H9 (cell line): ENCODE data around the gene RASL10A. TPM values are rescaled to one million over a fixed set of nuclear protein-coding genes. Genes with fewer than 3 reads are reported as not detected.

Experiments used
- DNase-seq: peaks from one replicate; pipeline ENCODE4 v3.0.0-alpha.2; 2017
- H2AFZ ChIP-seq: one replicate; pipeline ENCODE4 v1.6.1; 2013; ENCODE audit warnings: mild to moderate bottlenecking, low read length, control low read depth, moderate library complexity
- H2AK5ac ChIP-seq: 2 replicates; pipeline ENCODE4 v1.6.1; 2013; ENCODE audit warnings: low read length, control low read depth, mixed read lengths; ENCODE audit not compliant: insufficient read length
- H2BK120ac ChIP-seq: one replicate; pipeline ENCODE4 v1.6.1; 2013; ENCODE audit warnings: low read depth, mild to moderate bottlenecking, low read length, control low read depth, inconsistent platforms; ENCODE audit not compliant: poor library complexity, severe bottlenecking
- H2BK12ac ChIP-seq: 2 replicates; pipeline ENCODE4 v1.6.1; 2013; ENCODE audit warnings: low read length, control low read depth, mixed read lengths, low read depth; ENCODE audit not compliant: insufficient read length
- H2BK15ac ChIP-seq: 2 replicates; pipeline ENCODE4 v1.6.1; 2013; ENCODE audit warnings: low read depth, low read length, control low read depth
- H2BK20ac ChIP-seq: one replicate; pipeline ENCODE4 v1.6.1; 2013; ENCODE audit warnings: low read depth, mild to moderate bottlenecking, low read length, control low read depth, inconsistent platforms; ENCODE audit not compliant: poor library complexity, severe bottlenecking
- H2BK5ac ChIP-seq: 2 replicates; pipeline ENCODE4 v1.6.1; 2013; ENCODE audit warnings: low read length, control low read depth, mixed read lengths; ENCODE audit not compliant: insufficient read length
- H3K14ac ChIP-seq: 2 replicates; pipeline ENCODE4 v1.6.1; 2013; ENCODE audit warnings: low read length, control low read depth; ENCODE audit not compliant: insufficient read depth
- H3K18ac ChIP-seq: 2 replicates; pipeline ENCODE4 v1.6.1; 2013; ENCODE audit warnings: low read depth, mild to moderate bottlenecking, mixed read lengths, low read length, control low read depth; ENCODE audit not compliant: insufficient read length
- H3K23ac ChIP-seq: 2 replicates; pipeline ENCODE4 v1.6.1; 2013; ENCODE audit warnings: low read length, control low read depth, mixed read lengths, low read depth; ENCODE audit not compliant: insufficient read length
- H3K23me2 ChIP-seq: 2 replicates; pipeline ENCODE4 v1.6.1; 2013; ENCODE audit warnings: low read depth, mild to moderate bottlenecking, mixed read lengths, low read length, control low read depth; ENCODE audit not compliant: insufficient read length, poor library complexity, severe bottlenecking
- H3K27ac ChIP-seq: 2 replicates; pipeline ENCODE4 v1.5.1; 2013; ENCODE audit warnings: low read length, control low read depth, mixed read lengths, low read depth; ENCODE audit not compliant: insufficient read length
- H3K27me3 ChIP-seq: 2 replicates; pipeline ENCODE4 v1.6.1; 2013; ENCODE audit warnings: low read length, control low read depth, inconsistent platforms; ENCODE audit not compliant: insufficient read depth
- H3K4ac ChIP-seq: 2 replicates; pipeline ENCODE4 v1.6.1; 2013; ENCODE audit warnings: low read depth, mild to moderate bottlenecking, control low read depth, inconsistent platforms, low read length, moderate library complexity
- H3K4me1 ChIP-seq: 2 replicates; pipeline ENCODE4 v1.6.1; 2013; ENCODE audit warnings: low read length, control low read depth, inconsistent platforms; ENCODE audit not compliant: insufficient read depth
- H3K4me2 ChIP-seq: 2 replicates; pipeline ENCODE4 v1.6.1; 2013; ENCODE audit warnings: low read length, control low read depth, mixed read lengths; ENCODE audit not compliant: insufficient read length, insufficient read depth
- H3K56ac ChIP-seq: 2 replicates; pipeline ENCODE4 v1.6.1; 2013; ENCODE audit warnings: low read depth, mild to moderate bottlenecking, mixed read lengths, low read length, control low read depth; ENCODE audit not compliant: insufficient read length
- H3K79me1 ChIP-seq: 2 replicates; pipeline ENCODE4 v1.6.1; 2013; ENCODE audit warnings: low read depth, mild to moderate bottlenecking, moderate library complexity, low read length, control low read depth, inconsistent platforms; ENCODE audit not compliant: insufficient read depth, poor library complexity, severe bottlenecking
- H3K79me2 ChIP-seq: 2 replicates; pipeline ENCODE4 v1.6.1; 2013; ENCODE audit warnings: low read length, control low read depth, inconsistent platforms; ENCODE audit not compliant: insufficient read depth
- H3K9ac ChIP-seq: 2 replicates; pipeline ENCODE4 v1.6.1; 2013; ENCODE audit warnings: low read length, control low read depth, mixed read lengths; ENCODE audit not compliant: insufficient read length; ENCODE audit errors: extremely low read depth
- H3K9me3 ChIP-seq: one replicate; pipeline ENCODE4 v1.6.1; 2013; ENCODE audit warnings: low read depth, low read length, inconsistent platforms; ENCODE audit not compliant: control insufficient read depth
- H3T11ph ChIP-seq: one replicate; pipeline ENCODE4 v1.6.1; 2013; ENCODE audit warnings: mild to moderate bottlenecking, low read length, control low read depth, inconsistent platforms
- H4K20me1 ChIP-seq: one replicate; pipeline ENCODE4 v1.6.1; 2013; ENCODE audit not compliant: control insufficient read depth, insufficient read length, insufficient read depth
- H4K5ac ChIP-seq: 2 replicates; pipeline ENCODE4 v1.6.1; 2013; ENCODE audit warnings: low read depth, mild to moderate bottlenecking, mixed read lengths, low read length, control low read depth; ENCODE audit not compliant: insufficient read length
- H4K8ac ChIP-seq: replicated peaks from 2 replicates; pipeline ENCODE4 v1.6.1; 2013; ENCODE audit warnings: low read length, control low read depth, mixed read lengths, low read depth; ENCODE audit not compliant: insufficient read length
- H4K91ac ChIP-seq: 2 replicates; pipeline ENCODE4 v1.6.1; 2013; ENCODE audit warnings: low read depth, mild to moderate bottlenecking, moderate library complexity, mixed read lengths, low read length, control low read depth; ENCODE audit not compliant: insufficient read length
- H3K27ac Mint-ChIP-seq, 3 experiments: 2 replicates in 2 of 3; 3 replicates in 1 of 3; pipeline ENCODE4 v1.8.0; 2020 to 2021; ENCODE audit warnings: mixed read lengths in 3 of 3, mild to moderate bottlenecking in 1 of 3, moderate library complexity in 1 of 3
- H3K27me3 Mint-ChIP-seq: 2 replicates; pipeline ENCODE4 v1.8.0; 2021; ENCODE audit warnings: low read depth, mild to moderate bottlenecking, moderate library complexity, mixed read lengths
- H3K36me3 Mint-ChIP-seq, 3 experiments: 2 replicates in 2 of 3; 3 replicates in 1 of 3; pipeline ENCODE4 v1.8.0; 2020 to 2021; ENCODE audit warnings: low read depth in 3 of 3, mixed read lengths in 3 of 3; ENCODE audit not compliant: insufficient read depth in 1 of 3
- H3K4me1 Mint-ChIP-seq, 2 experiments: 2 replicates each; pipeline ENCODE4 v1.8.0; 2020; ENCODE audit warnings: mixed read lengths in 2 of 2
- H3K4me3 Mint-ChIP-seq, 2 experiments: 2 replicates in 1 of 2; 3 replicates in 1 of 2; pipeline ENCODE4 v1.8.0; 2020 to 2021; ENCODE audit warnings: mild to moderate bottlenecking in 2 of 2, mixed read lengths in 2 of 2, moderate library complexity in 1 of 2
- H3K9me3 Mint-ChIP-seq, 2 experiments: 2 replicates in 1 of 2; 3 replicates in 1 of 2; pipeline ENCODE4 v1.8.0; 2020; ENCODE audit warnings: mild to moderate bottlenecking in 2 of 2, mixed read lengths in 2 of 2, moderate library complexity in 1 of 2
- CTCF ChIP-seq: fragments of 200-600 bp; sonication (generic); conservative IDR thresholded peaks from 3 replicates; pipeline ENCODE4 v1.8.0; 2021; ENCODE audit warnings: antibody characterized with exemption, mild to moderate bottlenecking
- WGBS: extraction: QIAGEN DNeasy Blood & Tissue Kit; methylation state at CpG from one replicate; pipeline ENCODE4 v1.1.7; 2013; ENCODE audit warnings: missing lambda C conversion rate, low lambda C conversion rate, mixed read lengths; ENCODE audit not compliant: insufficient read length; ENCODE audit errors: extremely low coverage; 5-methylcytosine and 5-hydroxymethylcytosine counted together
- total RNA-seq: library from RNA; stranded (reverse); gene quantifications from 2 replicates; pipeline ENCODE4 v1.2.1, GENCODE V29; 2021

Gene RASL10A
- total RNA-seq, 1 experiment from 2014 or later = 0.90 TPM

GRCh38 chr22:29267858-29268510, 47.5 kb downstream of the RASL10A start, which contains the start of the genes EWSR1 and RHBDD3:
Gene EWSR1 (plus strand): TSS chr22:29268268. CDS start chr22:29268337, 69 bp downstream.
Gene RHBDD3 (minus strand): TSS chr22:29267981. CDS start chr22:29265626, 2,355 bp downstream.
- Histone ChIP-seq H3T11ph (peak within 1 kb of the TSS; percentile 91), H2AK5ac (no peak within 1 kb of the TSS), H3K79me1 (no peaks in the 10 kb centered on the region), H3K9me3 (no peaks in the 10 kb centered on the region), H3K4ac (peak within 1 kb of the TSS; percentile 64; the same call in 1 of the 2 replicates), H3K4me2 (peak within 1 kb of the TSS; percentile 92), H4K5ac (peak within 1 kb of the TSS; percentile 65), H4K8ac (no peak within 1 kb of the TSS), H3K18ac (peak within 1 kb of the TSS; percentile 100), H4K20me1 (no peaks in the 10 kb centered on the region), H2BK12ac (peak within 1 kb of the TSS; percentile 99), H2BK15ac (peak within 1 kb of the TSS; percentile 9; the same call in 1 of the 2 replicates), H3K9ac (peak within 1 kb of the TSS; percentile 99), H3K27ac (peak within 1 kb of the TSS; percentile 72), H2AFZ (peak within 1 kb of the TSS; percentile 92), H3K27me3 (no peaks in the 10 kb centered on the region), H4K91ac (peak within 1 kb of the TSS; percentile 72), H3K23ac (no peak within 1 kb of the TSS), H3K79me2 (peaks cover 46% of the 10 kb centered on the region), H3K56ac (peak within 1 kb of the TSS; percentile 85), H2BK20ac (no peak within 1 kb of the TSS), H2BK5ac (peak within 1 kb of the TSS; percentile 93), H2BK120ac (peak within 1 kb of the TSS; percentile 99), H3K14ac (peak within 1 kb of the TSS; percentile 100), H3K4me1 (peaks cover 8% of the 10 kb centered on the region), H3K23me2 (peaks cover 23% of the 10 kb centered on the region)
- H3K27me3 Mint-ChIP-seq = no peaks in the 10 kb centered on the region
- H3K9me3 Mint-ChIP-seq = peaks cover 0 to 4% of the 10 kb centered on the region in 2 experiments; a peak in 2 of 5 replicates
- peaks cover 45 to 69% (median 60%) of the 10 kb centered on the region in 3 experiments; a peak in 6 of 7 replicates for H3K36me3 Mint-ChIP-seq
- H3K4me1 Mint-ChIP-seq = peaks cover 38 to 43% of the 10 kb centered on the region in 2 experiments
- no peak for TF ChIP-seq CTCF
- no CpG with 5 or more reads among the region's 67 CpGs for WGBS
- DNase-seq = peak; percentile 93
- peak within 1 kb of the TSS; percentile 100 for H3K27ac Mint-ChIP-seq
- H3K4me3 Mint-ChIP-seq = peak within 1 kb of the TSS; percentile 92 to 93
